ENCODE measurements around the gene SRSF4. TPM values are rescaled to one million over a fixed set of nuclear protein-coding genes. Genes with fewer than 3 reads are reported as not detected.

SRSF4 gene
- total and polyA plus RNA-seq, 9 of the 15 experiments (the other 6 are each of a cell fraction or from before 2014, with no cell fraction given): 15.9 to 132 (median 82.0) TPM

DNA sequence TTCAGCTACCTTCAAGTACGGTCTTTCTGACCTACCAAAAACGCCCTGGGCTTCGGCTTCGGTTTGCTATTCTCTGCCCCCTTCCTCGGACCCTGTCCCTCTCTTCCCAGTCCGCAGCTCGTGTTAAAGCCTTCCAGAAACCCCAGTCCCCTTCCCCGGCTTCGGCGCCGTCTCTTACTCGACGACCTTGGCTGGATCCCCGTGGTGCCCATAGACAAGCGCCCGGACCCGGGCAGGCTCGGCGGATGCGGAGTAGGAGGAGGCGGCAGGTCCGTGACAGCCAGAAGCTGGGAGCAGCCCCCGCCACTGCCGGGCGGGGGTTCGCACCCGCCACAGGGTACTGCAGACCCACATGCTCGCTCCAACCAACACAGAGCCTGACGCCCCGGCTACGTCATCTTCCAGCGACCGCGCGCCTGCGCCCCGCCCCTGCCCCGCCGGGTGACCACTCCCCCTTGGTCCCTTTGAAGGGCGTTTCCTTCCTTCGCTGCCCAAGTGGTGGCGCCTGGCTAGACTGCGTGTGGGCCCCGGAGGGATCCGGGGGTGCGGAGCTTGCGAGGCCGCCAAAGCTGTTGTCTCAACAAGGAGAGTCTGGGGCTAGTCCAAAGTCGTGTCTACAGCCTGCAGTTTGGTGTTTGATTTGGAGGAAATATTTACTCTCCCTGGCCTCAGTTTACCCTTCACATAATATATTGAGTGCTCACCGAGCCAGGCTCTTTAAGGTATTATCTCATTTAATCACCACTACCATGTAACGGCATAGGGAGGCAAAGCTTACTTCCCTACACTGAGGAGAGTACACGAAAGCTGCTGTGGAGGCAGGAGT is 49.1 kb upstream of the SRSF4 start, which contains the start of gene MECR (continued):
- TF ChIP-seq RFX7 (CRISPR knock-in tag; IDR thresholded peaks at IDR 0.05) (no peak), NCOA4 (IDR thresholded peaks at IDR 0.05; ENCODE audit: partially characterized antibody) (no peak), BCL6 (CRISPR knock-in tag; IDR thresholded peaks at IDR 0.05) (no peak), EHMT2 (IDR thresholded peaks at IDR 0.05) (no peak), ETV1 (tag; conservative IDR thresholded peaks at IDR 0.05; ENCODE audit: low read depth) (peak; percentile 43; the same call in 1 of the 2 replicates), KAT2B (IDR thresholded peaks at IDR 0.05; ENCODE audit: low read depth, low read length) (peak; percentile 64), CHD4 (IDR thresholded peaks at IDR 0.05; ENCODE audit: insufficient read depth, insufficient replicate concordance, low read depth, low read length, poor library complexity, severe bottlenecking) (peak; percentile 54), ZBTB40 (IDR thresholded peaks at IDR 0.05) (0 out of 2 replicates have a peak, but pooled peaks have one; percentile 20), ZBTB40 (CRISPR knock-in tag; IDR thresholded peaks at IDR 0.05) (no peak), BDP1 (IDR thresholded peaks at IDR 0.05; ENCODE audit: insufficient read depth, insufficient read length) (no peak), SP1 (CRISPR knock-in tag; IDR thresholded peaks at IDR 0.05) (peak; percentile 99), TEAD1 (CRISPR knock-in tag; IDR thresholded peaks at IDR 0.05) (peak; percentile 14 to 76; a peak in 1 of 4 replicates)
- TF ChIP-seq, protein P1, sequence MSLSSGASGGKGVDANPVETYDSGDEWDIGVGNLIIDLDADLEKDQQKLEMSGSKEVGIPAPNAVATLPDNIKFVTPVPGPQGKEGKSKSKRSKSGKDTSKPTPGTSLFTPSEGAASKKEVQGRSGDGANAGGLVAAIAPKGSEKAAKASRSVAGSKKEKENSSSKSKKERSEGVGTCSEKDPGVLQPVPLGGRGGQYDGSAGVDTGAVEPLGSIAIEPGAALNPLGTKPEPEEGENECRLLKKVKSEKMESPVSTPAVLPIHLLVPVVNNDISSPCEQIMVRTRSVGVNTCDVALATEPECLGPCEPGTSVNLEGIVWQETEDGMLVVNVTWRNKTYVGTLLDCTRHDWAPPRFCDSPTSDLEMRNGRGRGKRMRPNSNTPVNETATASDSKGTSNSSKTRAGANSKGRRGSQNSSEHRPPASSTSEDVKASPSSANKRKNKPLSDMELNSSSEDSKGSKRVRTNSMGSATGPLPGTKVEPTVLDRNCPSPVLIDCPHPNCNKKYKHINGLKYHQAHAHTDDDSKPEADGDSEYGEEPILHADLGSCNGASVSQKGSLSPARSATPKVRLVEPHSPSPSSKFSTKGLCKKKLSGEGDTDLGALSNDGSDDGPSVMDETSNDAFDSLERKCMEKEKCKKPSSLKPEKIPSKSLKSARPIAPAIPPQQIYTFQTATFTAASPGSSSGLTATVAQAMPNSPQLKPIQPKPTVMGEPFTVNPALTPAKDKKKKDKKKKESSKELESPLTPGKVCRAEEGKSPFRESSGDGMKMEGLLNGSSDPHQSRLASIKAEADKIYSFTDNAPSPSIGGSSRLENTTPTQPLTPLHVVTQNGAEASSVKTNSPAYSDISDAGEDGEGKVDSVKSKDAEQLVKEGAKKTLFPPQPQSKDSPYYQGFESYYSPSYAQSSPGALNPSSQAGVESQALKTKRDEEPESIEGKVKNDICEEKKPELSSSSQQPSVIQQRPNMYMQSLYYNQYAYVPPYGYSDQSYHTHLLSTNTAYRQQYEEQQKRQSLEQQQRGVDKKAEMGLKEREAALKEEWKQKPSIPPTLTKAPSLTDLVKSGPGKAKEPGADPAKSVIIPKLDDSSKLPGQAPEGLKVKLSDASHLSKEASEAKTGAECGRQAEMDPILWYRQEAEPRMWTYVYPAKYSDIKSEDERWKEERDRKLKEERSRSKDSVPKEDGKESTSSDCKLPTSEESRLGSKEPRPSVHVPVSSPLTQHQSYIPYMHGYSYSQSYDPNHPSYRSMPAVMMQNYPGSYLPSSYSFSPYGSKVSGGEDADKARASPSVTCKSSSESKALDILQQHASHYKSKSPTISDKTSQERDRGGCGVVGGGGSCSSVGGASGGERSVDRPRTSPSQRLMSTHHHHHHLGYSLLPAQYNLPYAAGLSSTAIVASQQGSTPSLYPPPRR (CRISPR knock-in tag; IDR thresholded peaks at IDR 0.05; ENCODE audit: borderline replicate concordance): no peak

All from K562 (cell line).